ENCODE results near the gene OR51S1.
"Not testable (repeated sequence)": the region's sequence is repeated elsewhere in the genome, so short reads cannot be mapped to it uniquely, and the experiment has no call there.

The OR51S1 gene

GRCh38 chr11:4808476-4808875, 40.5 kb downstream of the OR51S1 start:
- DNase-seq (ENCODE audit: low read depth in 1 of 2, low spot score in 1 of 2), result no peak

GRCh38 chr11:4804280-4804679, 44.7 kb downstream of the OR51S1 start, which contains the start of gene OR52R1:
TSS of gene OR52R1 (minus strand) at chr11:4804380. CDS start at chr11:4804380, 0 bp downstream.
- DNase-seq (ENCODE audit: low read depth in 1 of 2, low spot score in 1 of 2), result no peak

GRCh38 chr11:4801316-4801715, 47.7 kb downstream of the OR51S1 start:
- DNase-seq (ENCODE audit: low read depth in 1 of 2, low spot score in 1 of 2), result not testable (repeated sequence)

- DNase-seq (ENCODE audit: low read depth in 1 of 2, low spot score in 1 of 2), result no peak
These were observed 50.4 kb downstream of the OR51S1 start for GRCh38 chr11:4798427-4799183.
